ENCODE results near the gene NPPB. TPM values are rescaled to one million over a fixed set of nuclear protein-coding genes. Genes with fewer than 3 reads are reported as not detected.

NPPB gene
- total RNA-seq, 1 donor from 2014 or later, result not detected

- ATAC-seq, result peak; percentile 87
- DNase-seq (ENCODE audit: low spot score), result peak; percentile 87
- intact Hi-C loops (cut with DNase I), result loop anchor here (5.0 to 10.0 kb wide), 2 partner anchors 69 to 126 kb away; no protein-coding TSS in a partner anchor
Measured at GRCh38 chr1:11838349-11839272, 20.1 kb downstream of the NPPB start.

GRCh38 chr1:11837767-11838348 lies 20.9 kb downstream of the NPPB start:
- ATAC-seq, result no peak
- intact Hi-C loops (cut with DNase I), result loop anchor here (5.0 to 10.0 kb wide), 2 partner anchors 69 to 127 kb away; no protein-coding TSS in a partner anchor
- DNase-seq (ENCODE audit: low spot score), result no peak

- ATAC-seq (no peak), DNase-seq (ENCODE audit: low spot score) (no peak)
- intact Hi-C loops (cut with DNase I), result loop anchor here (5.0 to 10.0 kb wide), 2 partner anchors 70 to 128 kb away; no protein-coding TSS in a partner anchor
Measured at GRCh38 chr1:11836955-11837766, 21.6 kb downstream of the NPPB start.

GRCh38 chr1:11835441-11836225 lies 23.1 kb downstream of the NPPB start:
- no peak for DNase-seq (ENCODE audit: low spot score)
- intact Hi-C loops (cut with DNase I), result loop anchor here (5.0 to 10.0 kb wide), 2 partner anchors 72 to 129 kb away; no protein-coding TSS in a partner anchor
- no peak for ATAC-seq

- ATAC-seq (no peak), DNase-seq (ENCODE audit: low spot score) (no peak)
- intact Hi-C loops (cut with DNase I), result loop anchor here (10.0 kb wide), 1 partner anchor 131 kb away; no protein-coding TSS in a partner anchor
Measured at GRCh38 chr1:11833900-11834299, 24.8 kb downstream of the NPPB start.

- no peak for DNase-seq (ENCODE audit: low spot score)
- intact Hi-C loops (cut with DNase I), result loop anchor here (10.0 kb wide), 1 partner anchor 131 kb away; no protein-coding TSS in a partner anchor
- ATAC-seq, result no peak
Measured at GRCh38 chr1:11833497-11833896, 25.2 kb downstream of the NPPB start.

GRCh38 chr1:11831945-11832725 lies 26.6 kb downstream of the NPPB start:
- no peak for ATAC-seq
- intact Hi-C loops (cut with DNase I), result loop anchor here (10.0 kb wide), 1 partner anchor 133 kb away; no protein-coding TSS in a partner anchor

GRCh38 chr1:11828511-11828910 lies 30.2 kb downstream of the NPPB start:
- intact Hi-C loops (cut with DNase I), result no loop called here
- DNase-seq (ENCODE audit: low spot score) (no peak), ATAC-seq (no peak)

More at GRCh38 chr1:11831945-11832725, 26.6 kb downstream of the NPPB start:
- no peak for DNase-seq (ENCODE audit: low spot score)

GRCh38 chr1:11826946-11827345 lies 31.8 kb downstream of the NPPB start:
- DNase-seq (ENCODE audit: low spot score) (no peak), ATAC-seq (no peak)
- intact Hi-C loops (cut with DNase I), result no loop called here

- intact Hi-C loops (cut with DNase I), result no loop called here
- ATAC-seq (no peak), DNase-seq (ENCODE audit: low spot score) (no peak)
Measured at GRCh38 chr1:11825131-11825530, 33.6 kb downstream of the NPPB start.

GRCh38 chr1:11823366-11824137 lies 35.2 kb downstream of the NPPB start:
- DNase-seq (ENCODE audit: low spot score) (peak; percentile 46), ATAC-seq (no peak)

GRCh38 chr1:11822091-11822490 lies 36.7 kb downstream of the NPPB start:
- intact Hi-C loops (cut with DNase I), result no loop called here

More at GRCh38 chr1:11823366-11824137, 35.2 kb downstream of the NPPB start:
- intact Hi-C loops (cut with DNase I), result no loop called here

GRCh38 chr1:11817192-11817591 lies 41.6 kb downstream of the NPPB start:
- ATAC-seq, result no peak
- peak; percentile 2 for DNase-seq (ENCODE audit: low spot score)
- intact Hi-C loops (cut with DNase I), result no loop called here

More at GRCh38 chr1:11822091-11822490, 36.7 kb downstream of the NPPB start:
- ATAC-seq, result no peak
- DNase-seq (ENCODE audit: low spot score), result peak; percentile 10

GRCh38 chr1:11813021-11813420 lies 45.7 kb downstream of the NPPB start:
- no peak for DNase-seq (ENCODE audit: low spot score)
- intact Hi-C loops (cut with DNase I), result no loop called here
- no peak for ATAC-seq
